IMR-90 (cell line): ENCODE measurements around the gene CD99.

Experiments
- BHLHE40 ChIP-seq: fragments of 150-350 bp; IDR thresholded peaks from 2 replicates; pipeline ENCODE4 v1.6.1; 2016; ENCODE audit warnings: mild to moderate bottlenecking, low read depth, low read length
- POLR2A ChIP-seq: IDR thresholded peaks from 2 replicates; pipeline ENCODE4 v1.6.1; 2012; ENCODE audit warnings: mild to moderate bottlenecking, low read depth, low read length
- RAD21 ChIP-seq: IDR thresholded peaks from 2 replicates; pipeline ENCODE4 v1.6.1; 2012; ENCODE audit warnings: low read length, improper control_type of control experiment
- TF ChIP-seq, protein P1 (sequence below): fragments of 150-350 bp; IDR thresholded peaks from 2 replicates; pipeline ENCODE4 v1.6.1; 2016; ENCODE audit warnings: low read depth, mild to moderate bottlenecking, low read length, moderate library complexity, borderline replicate concordance

DNA sequence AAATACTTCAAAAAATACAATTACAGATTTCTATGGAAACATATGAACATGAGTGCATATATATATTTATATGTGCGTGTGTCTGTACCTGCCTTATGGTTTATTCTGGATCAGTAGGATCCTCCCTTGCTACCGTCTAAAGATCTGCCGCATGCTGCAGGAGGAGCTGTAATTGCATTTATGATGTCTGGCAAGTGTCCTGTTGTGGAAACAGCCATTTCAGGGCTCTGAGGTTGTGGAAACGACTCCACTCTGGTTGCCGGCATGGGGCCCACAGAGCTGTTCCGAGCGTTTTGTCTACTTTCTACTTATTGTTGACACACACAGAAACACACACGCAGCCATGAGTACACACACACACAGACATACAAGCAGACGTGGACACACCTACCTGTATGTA, 21.3 kb downstream of the CD99 start:
- TF ChIP-seq POLR2A (no peak), RAD21 (no peak), BHLHE40 (no peak)
- TF ChIP-seq, protein P1, sequence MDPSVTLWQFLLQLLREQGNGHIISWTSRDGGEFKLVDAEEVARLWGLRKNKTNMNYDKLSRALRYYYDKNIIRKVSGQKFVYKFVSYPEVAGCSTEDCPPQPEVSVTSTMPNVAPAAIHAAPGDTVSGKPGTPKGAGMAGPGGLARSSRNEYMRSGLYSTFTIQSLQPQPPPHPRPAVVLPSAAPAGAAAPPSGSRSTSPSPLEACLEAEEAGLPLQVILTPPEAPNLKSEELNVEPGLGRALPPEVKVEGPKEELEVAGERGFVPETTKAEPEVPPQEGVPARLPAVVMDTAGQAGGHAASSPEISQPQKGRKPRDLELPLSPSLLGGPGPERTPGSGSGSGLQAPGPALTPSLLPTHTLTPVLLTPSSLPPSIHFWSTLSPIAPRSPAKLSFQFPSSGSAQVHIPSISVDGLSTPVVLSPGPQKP, result no peak
